Activated CD8-positive, alpha-beta memory T cell treated with anti-CD3 and anti-CD28 coated beads, Interleukin-2, amount 50 U/mL, for 48 hours (primary cell): ENCODE measurements around the gene IFNG-AS1.

Source experiments
- DNase-seq: peaks from one replicate; pipeline ENCODE4 v3.0.0-alpha.2; 2020

IFNG-AS1 gene

DNA sequence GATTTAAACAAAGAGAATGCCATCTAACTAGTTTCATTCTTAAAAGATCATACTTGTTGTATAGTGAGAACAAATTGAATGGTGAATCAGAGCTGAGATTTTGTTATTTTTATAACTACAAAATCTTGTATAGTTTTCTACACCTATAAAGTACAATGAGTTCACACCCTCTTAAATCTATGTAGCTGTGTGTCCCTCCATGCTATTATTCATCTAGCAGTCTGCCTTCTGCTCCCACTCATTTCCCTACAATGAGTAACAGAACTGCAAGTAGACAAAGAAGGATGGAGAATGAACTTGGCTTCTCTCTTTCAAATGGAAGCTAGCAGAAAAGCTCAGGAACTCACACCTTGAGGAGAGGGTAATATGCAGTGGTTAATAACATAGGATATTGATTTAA is 7.1 kb downstream of the IFNG-AS1 start:
- no peak for DNase-seq

DNA sequence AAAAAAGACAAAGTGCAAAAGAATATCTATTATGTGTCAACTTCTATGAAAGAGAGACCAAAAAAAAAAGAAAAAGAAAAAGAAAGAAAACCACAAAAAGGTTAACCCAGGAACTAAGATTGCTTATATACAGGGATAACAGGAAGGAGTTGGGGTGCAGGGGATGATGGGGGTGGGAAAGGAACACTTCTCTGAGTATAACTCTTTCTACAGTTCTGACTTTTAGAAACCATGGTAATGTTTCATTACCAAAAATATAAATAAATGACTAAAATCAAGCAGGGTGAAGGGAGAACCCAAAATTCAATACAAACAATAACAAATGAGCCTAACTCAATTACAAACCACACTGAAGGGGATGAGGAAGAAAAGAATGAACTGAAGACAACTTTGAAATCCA is 9.1 kb downstream of the IFNG-AS1 start:
- DNase-seq = no peak

DNA sequence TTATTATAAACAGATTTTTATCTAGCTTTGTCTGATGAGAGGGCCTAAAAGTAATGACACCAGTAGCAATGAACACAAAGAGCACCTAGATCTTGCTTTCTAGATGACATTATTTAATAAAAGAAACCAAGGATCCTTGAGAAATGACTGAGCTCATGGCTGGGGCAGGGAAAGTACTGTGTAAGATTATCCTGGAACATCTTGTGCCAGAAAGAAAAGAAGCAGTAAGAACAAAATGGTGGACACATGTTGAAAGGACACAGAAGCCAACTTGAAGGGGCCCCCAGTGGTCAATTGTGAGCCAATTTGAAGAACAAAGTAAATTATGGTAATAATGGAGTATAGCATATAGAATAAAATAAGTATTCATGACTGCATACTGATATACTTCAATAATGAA is 10.0 kb downstream of the IFNG-AS1 start:
- no peak for DNase-seq

DNA sequence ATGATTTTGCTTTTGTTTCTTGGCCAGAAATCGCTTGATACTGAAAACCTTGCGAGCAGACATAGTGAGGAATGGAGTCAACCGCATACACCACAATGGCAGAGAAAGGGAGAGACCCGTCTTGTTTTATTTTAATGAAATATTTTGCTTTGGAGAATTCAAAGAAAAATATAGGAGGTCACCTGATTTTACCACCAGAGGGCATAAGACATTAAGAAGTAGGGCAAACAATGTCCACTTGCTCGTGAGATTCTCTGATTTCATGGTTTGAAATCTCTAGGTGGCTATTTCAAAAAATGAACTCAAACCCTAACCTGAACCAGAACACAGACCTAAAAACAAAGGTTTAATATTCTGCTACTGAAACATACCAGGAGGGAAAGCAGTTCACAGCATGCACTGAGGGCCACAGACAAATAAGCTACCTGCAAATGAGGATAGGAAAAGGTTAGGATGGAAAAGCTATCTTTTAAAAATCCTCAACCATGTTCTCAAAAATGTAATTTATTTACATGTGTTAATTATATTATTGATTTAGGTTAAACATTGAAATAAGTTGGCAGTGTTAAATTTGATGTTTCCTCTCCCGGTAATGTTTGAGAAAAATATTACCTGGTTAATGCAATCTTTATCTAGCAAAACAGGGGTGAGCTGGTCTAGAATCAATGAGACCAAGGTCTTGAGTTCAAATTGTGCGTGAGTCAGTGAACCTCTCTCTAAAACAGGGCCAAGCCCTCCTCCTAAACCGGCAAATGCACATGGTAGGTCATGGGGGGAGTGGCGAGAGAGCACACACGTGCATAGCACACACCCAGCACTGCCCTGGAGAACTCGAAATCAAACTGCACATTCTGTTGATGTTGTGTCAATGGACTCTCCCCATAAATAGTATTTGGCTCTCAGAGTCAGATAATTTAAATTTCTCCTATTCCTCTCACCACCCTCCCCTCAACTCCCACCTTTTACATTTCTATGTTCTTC is 12.5 kb downstream of the IFNG-AS1 start:
- DNase-seq = no peak

DNA sequence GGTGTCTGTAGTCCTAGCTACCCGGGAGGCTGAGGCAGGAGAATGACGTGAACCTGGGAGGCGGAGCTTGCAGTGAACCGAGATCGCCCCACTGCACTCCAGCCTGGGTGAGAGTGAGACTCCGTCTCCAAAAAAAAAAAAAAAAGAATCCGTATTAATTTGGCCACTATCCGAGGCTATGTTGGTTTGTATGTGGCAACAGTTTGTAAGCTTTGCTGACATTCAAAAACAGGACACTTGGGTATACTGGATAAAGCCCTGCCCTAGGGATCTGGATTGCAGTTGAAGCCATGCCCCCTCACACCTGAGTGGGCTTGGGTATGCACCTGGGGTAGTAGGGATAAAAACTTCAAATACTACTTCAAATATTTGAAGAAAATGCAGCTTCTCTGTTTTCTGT is 14.5 kb downstream of the IFNG-AS1 start:
- no peak for DNase-seq

DNA sequence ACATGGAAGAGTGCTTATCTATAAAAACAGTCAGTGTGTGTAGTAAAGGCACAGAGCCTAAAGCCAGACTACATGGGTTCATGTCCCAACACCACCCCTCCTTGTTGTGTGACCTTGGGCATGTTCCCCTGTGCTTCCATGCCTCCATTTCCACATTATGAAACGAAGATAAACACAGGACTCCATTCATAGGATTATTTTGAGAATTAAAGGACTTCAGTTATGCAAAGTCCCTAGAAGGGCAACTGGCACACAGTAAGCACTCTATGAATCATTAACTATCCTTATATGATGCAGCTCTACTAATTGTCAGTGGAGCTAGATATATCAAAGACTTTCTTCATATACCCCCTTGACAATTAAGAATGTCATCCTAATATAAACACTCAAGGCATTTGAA is 17.8 kb downstream of the IFNG-AS1 start:
- DNase-seq = no peak

DNA sequence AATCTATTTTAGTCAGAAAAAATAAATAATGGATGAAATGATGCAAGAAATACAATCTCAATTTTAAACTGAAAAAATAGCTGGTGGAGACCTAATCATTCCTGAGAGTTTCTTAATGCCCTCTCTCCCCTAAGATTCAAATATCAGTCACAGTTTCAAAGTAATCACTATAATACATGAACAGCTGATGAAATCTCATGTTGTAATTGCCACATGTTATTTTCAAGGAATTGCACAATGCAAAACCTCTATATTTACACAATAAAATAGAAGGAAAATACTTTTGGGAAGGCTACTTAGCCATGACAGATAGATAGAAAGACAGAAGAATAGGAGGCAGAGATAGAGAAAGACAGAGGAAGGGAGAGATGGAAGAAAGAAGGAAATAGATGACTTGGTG is 18.2 kb downstream of the IFNG-AS1 start:
- DNase-seq = no peak

DNA sequence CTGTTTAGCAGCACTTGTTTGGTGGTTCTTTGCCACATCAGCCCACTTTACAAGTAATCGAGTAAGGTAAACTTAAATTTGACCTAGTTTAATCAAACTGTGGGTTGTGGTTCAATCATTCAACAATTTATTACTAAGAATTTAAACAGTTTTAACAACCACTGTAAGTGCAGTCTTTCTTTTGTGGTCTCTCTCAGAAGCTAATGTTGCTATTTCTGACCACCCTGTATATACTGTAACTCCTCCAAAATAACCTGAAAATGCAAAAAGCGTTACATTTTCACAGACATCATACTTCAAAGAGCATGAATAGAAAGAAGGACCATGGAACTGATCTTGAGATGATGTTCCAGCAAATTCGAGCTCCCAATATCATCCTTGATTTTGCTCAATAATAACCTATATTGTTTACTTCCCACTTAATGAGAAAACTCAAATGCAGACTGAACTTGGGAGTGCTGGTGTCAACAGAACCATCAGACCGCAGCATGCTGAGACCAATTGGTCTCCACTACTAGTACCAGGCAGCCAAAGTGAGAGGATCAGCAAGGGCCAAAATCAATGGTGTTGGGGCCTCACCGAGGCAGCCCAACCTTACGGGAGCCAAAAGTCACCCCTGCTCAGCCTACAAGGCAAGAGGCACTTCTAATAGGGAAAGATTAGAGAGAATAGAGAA is 22.1 kb downstream of the IFNG-AS1 start:
- DNase-seq = no peak

DNA sequence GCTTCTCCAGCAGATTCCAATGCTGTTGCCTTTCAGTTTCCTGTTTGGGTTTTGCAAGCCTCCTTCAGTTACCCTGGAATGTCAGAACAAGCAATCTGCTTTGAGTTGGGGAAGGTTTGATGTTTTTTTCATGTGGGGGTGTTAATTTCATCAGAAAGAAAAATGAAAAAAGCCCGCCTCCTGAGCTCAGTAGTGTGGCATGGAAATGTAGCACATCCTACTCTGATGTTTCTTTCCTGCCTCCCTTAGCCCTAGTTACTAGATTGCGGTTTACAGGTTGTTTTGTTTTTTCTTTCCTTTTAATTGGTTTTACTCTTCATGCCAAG is 22.6 kb downstream of the IFNG-AS1 start:
- DNase-seq = no peak

DNA sequence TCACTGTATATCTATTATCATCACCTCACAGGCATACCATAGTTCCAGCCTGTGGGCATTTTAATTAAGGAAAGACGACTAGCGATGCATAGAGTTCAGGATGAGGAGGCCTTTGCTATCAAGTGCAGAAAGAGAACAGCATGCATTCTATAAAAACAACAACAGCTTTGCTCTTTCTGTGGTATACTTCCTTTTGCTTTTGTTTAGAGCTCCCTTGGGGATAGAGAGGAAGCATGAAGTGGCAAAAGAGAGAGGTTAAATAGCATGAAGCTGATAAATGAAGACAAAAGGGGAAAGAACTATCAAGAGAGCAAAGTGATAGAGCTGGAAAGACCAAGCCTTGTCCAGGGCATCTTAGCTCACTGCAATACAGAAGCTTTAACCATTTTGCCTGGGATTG is 23.5 kb downstream of the IFNG-AS1 start:
- no peak for DNase-seq

DNA sequence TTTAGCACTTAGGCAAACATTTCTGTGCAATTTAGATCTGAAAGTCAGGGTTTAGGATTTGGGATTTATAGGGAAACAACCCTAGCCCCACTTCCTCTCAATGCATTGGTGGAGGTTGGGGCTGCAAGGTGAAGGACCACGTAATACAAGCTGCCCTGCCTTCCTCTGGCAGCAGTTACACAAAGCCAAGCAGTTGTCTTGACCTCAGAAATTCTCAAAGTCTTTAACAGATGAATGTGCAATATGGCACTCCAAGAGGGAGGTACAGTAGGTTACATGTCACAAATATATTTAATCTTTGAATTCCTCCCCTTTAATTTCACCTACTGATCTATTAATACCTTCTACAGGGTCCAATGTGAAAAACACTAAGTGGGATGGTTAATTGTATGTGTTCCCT is 23.9 kb downstream of the IFNG-AS1 start:
- no peak for DNase-seq

DNA sequence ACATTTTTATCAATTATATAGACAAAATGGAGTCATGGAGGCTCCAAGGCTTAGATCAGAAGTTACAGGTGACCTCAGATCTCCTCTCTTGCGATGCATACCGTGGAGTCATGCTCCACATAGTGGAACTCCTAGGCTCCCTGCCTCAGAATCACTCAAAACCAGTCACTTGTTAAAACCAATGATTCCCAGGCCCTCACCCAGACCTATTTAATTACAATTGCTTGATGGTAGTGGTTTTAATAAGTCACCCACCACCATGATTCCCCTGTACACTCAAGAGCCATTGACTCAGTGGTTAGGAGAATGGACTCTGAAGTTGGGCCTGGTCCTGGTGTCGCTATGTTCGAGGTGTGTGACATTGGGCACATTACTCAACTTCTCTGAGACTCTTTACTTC is 26.9 kb downstream of the IFNG-AS1 start:
- no peak for DNase-seq

DNA sequence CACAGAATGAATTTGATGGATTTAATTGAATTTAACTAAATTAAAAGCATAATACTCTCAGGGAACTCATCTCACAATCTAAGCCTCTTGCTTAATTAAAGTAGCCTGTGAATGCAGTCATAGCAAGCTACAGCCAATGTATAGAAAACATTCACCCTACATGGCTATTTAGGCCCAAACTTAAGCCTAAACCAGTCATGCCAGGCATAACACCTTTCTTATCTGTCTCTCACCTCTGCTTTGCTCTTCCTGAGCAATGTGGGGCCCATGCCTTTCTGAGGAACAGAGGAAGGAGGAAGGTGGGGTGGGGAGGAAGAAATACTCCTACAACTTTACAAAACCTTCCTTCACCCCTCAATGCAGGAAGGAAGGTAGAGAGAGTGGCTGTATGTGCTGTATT is 29.1 kb downstream of the IFNG-AS1 start:
- DNase-seq = no peak

DNA sequence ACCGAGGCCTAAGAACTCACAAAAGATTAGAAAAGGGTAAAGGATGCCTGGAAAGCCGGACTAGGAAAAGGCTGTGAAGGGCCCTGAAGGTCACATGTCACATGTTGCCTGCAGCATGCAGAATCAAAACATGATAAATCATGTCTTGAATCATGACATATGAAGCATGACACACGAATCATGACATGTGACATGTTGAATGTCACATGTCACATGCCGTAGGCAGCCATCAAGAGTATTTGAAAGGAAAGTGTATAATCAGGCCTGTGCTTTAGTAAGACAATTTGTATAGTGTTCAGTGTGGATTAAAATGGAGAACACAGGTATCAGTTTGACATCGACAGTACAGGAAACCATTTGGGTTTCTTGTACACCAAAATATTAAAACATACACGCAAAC is 30.8 kb downstream of the IFNG-AS1 start:
- no peak for DNase-seq

DNA sequence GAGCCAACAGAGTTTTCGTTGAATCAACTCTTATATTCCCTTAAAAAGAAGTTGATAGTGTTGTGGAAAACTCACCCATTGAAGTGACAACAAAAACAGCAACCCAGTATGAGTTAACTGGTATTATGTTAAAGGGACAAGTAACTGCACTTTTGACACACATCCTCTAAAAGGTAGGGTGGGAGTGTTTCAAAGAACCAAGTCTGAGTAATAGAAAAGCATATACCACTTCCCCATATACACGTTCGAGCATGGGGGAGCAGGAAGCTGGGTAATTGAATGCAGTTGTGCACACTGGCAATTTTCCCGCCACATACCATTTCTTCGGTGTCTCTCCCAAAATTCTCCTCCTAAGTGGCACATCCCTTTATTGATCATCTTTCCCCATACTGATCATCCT is 31.5 kb downstream of the IFNG-AS1 start:
- no peak for DNase-seq

DNA sequence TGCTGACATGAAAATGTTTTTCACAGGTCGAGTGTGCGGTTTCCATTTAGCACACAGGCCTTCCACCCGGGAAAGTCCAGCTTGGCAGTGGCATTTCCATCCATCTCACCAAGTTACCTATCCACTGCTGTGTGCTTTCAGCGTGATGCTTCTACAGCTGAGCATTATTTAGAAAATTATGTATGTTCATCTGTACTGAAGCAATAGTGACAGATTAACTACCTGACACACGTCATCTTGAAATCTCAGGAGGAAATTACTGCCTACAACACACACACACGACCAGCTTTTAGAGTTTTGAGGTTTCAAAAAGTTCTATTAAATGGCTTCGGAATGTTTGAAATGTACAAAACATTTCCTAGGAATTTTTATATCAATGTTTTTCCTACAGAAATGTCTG is 39.4 kb downstream of the IFNG-AS1 start:
- DNase-seq = no peak

DNA sequence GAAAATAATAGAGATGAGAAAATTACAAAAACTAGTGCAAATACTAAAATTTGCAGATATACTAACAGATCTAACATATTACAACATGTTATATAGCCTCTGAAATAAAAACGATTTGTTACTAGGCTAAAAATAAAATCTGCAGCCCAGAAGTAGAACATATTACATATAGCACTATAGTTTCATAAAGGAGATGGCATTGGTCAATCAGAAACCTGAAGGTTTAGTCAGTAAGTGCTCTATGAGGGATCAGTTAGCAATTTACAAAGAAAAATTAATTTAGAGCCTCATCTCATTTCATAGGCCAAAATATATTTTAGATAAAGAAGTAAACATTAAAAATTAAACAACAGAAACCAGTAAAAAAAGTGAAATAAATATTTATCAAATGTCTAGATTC is 41.0 kb downstream of the IFNG-AS1 start:
- DNase-seq = no peak

DNA sequence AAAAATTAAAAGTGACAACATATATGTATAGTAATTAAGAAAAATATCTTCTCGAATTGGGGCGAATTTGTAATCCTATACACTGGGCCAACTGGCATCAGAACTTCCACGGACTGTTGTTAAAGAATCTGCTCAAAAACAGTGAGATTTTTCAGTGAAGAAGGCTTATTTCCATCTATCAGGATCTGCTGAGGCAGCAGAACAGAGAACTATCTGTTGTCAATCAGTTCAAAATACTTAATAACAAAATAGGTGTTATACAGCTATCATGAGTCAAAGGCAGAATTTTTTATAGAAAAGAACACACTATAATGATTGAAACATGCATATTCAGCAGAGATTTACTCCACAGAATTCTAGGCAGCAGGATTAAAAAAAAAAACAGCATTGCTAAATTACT is 41.9 kb downstream of the IFNG-AS1 start:
- DNase-seq = no peak

DNA sequence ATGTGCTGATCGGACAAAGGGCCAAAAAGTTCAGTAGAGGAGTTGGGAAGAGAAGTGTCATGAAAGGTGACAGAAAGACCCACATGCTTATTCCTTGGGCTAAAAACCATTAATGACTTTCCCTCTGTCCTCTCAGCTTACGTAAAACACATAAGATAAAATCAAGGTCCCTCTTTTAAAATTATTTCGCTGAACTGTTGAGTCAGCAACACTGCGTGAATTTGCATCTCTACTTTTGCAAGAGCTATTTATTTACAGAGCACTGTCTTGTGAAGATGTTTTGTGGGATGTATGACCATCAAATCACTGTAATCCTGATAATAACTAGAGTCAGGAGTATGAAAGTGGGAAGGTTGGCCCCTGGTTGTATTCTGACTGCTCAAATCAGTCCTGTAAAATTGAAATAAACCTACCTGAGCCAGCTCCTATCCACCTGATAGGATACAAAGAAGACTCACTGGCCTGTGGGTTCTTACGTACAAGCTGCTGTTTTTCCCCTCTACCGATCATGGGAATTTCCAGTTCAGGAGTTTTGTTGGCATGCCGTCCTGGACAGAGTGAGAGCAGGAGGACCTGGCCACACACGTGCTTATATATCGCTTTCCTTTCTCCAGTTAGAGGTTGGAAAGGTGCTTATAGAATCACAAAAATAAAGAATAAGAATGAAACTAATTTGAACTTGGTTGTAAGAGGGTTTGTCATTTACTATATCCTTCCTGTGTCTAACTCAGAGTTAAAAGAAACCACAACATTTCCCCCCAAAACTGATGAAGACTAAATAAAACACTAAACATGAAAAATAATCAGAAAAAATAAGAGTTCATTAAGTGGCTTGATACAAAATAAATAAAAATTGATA is 42.9 kb downstream of the IFNG-AS1 start:
- DNase-seq = no peak

DNA sequence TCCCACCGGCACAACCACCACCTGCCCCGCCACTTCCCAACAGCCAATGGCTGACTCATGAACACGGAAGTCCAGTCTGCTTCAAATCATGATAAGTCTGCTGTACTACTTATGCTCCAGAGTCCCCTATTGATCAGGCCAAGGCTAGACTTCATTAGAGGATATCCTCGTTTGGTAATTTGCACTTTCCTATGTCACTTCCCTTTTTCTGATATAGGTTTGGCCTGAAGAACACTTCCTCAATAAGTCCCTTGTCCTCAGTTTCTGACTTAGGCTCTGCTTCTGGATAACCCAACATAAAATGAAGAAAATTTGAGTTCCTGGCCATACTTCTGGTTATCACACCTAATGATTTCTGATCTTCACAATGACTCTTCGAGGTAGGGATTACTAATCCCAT is 45.3 kb downstream of the IFNG-AS1 start:
- DNase-seq = no peak

DNA sequence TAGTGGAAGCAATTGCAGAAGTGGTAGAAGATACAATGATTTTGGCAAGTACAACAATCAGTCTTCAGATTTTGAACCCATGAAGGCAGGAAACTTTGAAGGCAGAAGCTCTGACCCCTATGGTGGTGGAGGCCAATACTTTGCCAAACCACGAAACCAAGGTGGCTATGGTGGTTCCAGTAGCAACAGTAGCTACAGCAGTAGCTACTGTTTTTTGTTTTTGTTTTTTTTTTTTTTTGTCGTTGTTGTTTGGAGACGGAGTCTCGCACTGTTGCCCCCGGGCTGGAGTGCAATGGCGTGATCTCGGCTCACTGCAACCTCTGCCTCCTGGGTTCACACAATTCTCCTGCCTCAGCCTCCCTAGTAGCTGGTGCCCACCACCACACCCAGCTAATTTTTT is 47.4 kb downstream of the IFNG-AS1 start:
- DNase-seq = no peak

DNA sequence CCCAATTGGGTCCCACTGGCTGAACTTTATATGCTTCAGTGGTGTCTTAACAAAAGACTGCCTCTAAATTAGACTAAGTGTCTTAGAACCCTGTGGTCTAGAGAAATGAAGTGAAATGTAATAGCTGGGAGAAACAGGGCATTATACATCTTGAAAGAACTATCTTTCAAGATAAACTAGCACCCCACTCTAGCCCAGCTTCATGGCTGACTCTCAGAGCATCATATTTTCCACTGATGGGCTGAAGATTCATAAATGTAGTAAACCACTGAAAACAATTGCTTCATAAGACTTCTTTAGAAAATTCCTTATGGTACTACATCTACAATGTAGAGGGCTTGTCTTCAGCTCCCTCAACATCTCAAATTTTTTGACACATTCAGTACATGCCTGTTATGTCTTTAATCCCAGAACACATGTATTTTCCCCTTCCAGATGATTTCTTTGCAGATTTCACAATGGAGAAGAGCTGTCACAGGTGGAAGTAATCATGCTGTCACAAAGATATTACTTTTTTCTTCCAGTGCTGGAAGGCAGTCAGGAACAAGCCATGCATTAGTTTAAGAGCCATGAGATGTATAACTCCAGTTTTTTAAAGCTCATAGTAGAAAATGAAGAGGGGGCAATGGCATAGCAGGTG is 48.5 kb downstream of the IFNG-AS1 start:
- DNase-seq = no peak

DNA sequence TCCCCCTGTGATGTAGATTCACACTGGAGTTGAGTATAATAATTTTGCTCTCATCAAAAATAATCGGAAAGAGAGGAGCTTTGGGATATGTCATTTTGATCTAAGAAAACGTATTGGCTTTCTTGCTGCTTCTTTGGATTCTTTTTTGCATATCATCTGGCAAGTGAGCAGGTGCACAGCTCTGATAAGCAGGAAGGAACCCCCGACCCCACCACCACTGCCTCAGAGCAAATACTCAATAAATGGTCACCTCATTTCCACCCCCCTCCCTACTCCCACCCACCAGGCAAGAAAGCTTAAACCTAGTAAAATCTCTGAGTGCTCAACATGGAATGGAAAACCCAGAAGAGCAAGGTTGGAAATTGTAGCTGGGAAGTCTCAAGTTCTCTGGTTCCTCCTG is 49.4 kb downstream of the IFNG-AS1 start:
- no peak for DNase-seq
